ENCODE measurements around the gene CERS2.

DNA sequence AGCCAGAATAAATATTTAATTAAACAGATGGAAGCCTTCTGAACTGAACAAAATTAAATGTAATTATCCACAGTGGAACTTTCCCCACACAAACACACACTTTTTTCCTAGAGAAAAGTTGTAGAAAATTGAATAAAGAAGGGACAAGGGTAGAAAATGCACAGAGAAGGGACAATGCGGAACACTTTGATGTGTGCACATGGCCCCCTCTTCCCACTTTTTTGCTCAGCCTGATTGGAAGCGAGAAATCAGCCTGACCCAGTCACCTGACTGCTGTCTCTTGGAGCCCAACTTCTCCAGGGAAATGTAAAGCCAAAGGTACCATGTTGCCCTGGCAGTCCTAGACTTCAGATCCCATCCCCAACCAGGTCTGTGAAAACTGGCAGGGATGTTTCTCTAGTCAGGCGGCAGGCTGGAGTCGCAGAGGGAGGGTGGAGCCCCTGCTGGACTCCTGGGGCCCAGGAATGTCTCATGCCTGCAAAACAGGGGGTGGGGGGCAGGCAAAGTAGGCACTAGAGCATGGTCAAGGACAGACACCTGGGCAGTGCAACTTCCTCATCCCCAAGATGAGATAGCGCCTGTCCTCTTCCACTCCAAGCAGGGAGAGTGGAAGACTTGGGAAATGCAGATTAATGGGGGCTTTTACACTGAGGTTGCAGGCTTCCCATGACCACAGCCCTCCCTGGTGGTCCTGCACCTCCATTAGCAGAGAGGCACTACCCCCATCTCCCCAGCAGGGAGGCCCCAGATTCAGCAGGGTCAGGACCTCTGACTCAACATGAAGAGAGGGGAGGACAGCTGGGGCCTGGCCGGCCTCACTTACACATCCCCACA is 2.8 kb downstream of the CERS2 start:
- TF ChIP-seq MXI1 (IDR thresholded peaks at IDR 0.05; ENCODE audit: borderline replicate concordance, low read depth, low read length) = no peak
- TF ChIP-seq, protein P1, sequence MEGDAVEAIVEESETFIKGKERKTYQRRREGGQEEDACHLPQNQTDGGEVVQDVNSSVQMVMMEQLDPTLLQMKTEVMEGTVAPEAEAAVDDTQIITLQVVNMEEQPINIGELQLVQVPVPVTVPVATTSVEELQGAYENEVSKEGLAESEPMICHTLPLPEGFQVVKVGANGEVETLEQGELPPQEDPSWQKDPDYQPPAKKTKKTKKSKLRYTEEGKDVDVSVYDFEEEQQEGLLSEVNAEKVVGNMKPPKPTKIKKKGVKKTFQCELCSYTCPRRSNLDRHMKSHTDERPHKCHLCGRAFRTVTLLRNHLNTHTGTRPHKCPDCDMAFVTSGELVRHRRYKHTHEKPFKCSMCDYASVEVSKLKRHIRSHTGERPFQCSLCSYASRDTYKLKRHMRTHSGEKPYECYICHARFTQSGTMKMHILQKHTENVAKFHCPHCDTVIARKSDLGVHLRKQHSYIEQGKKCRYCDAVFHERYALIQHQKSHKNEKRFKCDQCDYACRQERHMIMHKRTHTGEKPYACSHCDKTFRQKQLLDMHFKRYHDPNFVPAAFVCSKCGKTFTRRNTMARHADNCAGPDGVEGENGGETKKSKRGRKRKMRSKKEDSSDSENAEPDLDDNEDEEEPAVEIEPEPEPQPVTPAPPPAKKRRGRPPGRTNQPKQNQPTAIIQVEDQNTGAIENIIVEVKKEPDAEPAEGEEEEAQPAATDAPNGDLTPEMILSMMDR (conservative IDR thresholded peaks at IDR 0.05; ENCODE audit: low read depth, low read length) = 0 out of 2 replicates have a peak, but pooled peaks have one; percentile 22
- TF ChIP-seq POLR2A (IDR thresholded peaks at IDR 0.05; ENCODE audit: low read depth, low read length) = no peak
- no peak for TF ChIP-seq FOS (IDR thresholded peaks at IDR 0.05; ENCODE audit: low read depth, low read length)
- 0 out of 2 replicates have a peak, but pooled peaks have one; percentile 5 for TF ChIP-seq MAZ (IDR thresholded peaks at IDR 0.05; ENCODE audit: borderline replicate concordance, low read depth, low read length)
- no peak for TF ChIP-seq CHD1 (IDR thresholded peaks at IDR 0.05; ENCODE audit: low read depth, low read length)
- TF ChIP-seq RAD21 (IDR thresholded peaks at IDR 0.05; ENCODE audit: low read length) = no peak
- TF ChIP-seq RFX5 (IDR thresholded peaks at IDR 0.05; ENCODE audit: low read depth, low read length) = no peak
- no peak for TF ChIP-seq BHLHE40 (IDR thresholded peaks at IDR 0.05; ENCODE audit: low read depth, low read length)
- TF ChIP-seq, protein P2, sequence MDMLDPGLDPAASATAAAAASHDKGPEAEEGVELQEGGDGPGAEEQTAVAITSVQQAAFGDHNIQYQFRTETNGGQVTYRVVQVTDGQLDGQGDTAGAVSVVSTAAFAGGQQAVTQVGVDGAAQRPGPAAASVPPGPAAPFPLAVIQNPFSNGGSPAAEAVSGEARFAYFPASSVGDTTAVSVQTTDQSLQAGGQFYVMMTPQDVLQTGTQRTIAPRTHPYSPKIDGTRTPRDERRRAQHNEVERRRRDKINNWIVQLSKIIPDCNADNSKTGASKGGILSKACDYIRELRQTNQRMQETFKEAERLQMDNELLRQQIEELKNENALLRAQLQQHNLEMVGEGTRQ (IDR thresholded peaks at IDR 0.05; ENCODE audit: low read depth, low read length) = no peak
